GM23338 (cell line): ENCODE measurements around the gene NDUFAF5. TPM values are rescaled to one million over a fixed set of nuclear protein-coding genes. Genes with fewer than 3 reads are reported as not detected.

Source experiments
- ATAC-seq: fragments of 200-7000 bp; cut with Tn5 transposase; 3 replicates; pipeline ENCODE4 v1.9.1; 2020
- DNase-seq: peaks from one replicate; pipeline ENCODE4 v3.0.0-alpha.2; 2015; ENCODE audit warnings: low spot score
- H2AFZ ChIP-seq: fragments of 200-600 bp; sonication (generic); 2 replicates; pipeline ENCODE4 v1.8.0; 2016; ENCODE audit warnings: antibody characterized with exemption, mild to moderate bottlenecking, moderate library complexity
- H3F3A ChIP-seq: fragments of 200-600 bp; sonication (generic); replicated peaks from 2 replicates; pipeline ENCODE4 v1.8.0; 2017; ENCODE audit warnings: antibody characterized with exemption, mixed run types, low read depth
- H3K27ac ChIP-seq: fragments of 200-600 bp; sonication (generic); 2 replicates; pipeline ENCODE4 v1.6.1; 2016; ENCODE audit warnings: low read depth
- H3K27me3 ChIP-seq: fragments of 200-600 bp; sonication (generic); 2 replicates; pipeline ENCODE4 v1.8.0; 2016; ENCODE audit warnings: mild to moderate bottlenecking, mixed run types, moderate library complexity; ENCODE audit not compliant: insufficient read depth
- H3K36me3 ChIP-seq: fragments of 200-600 bp; sonication (generic); 2 replicates; pipeline ENCODE4 v1.8.0; 2016; ENCODE audit warnings: mild to moderate bottlenecking; ENCODE audit not compliant: insufficient read depth
- H3K4me1 ChIP-seq: fragments of 200-600 bp; sonication (generic); 2 replicates; pipeline ENCODE4 v1.8.0; 2016; ENCODE audit warnings: mild to moderate bottlenecking, moderate library complexity; ENCODE audit not compliant: insufficient read depth
- H3K4me2 ChIP-seq: fragments of 200-600 bp; sonication (generic); 2 replicates; pipeline ENCODE4 v1.7.1; 2017; ENCODE audit warnings: mixed run types
- H3K4me3 ChIP-seq: fragments of 200-600 bp; sonication (generic); 2 replicates; pipeline ENCODE4 v1.6.1; 2016; ENCODE audit warnings: mixed run types
- H3K79me2 ChIP-seq: fragments of 200-600 bp; sonication (generic); replicated peaks from 2 replicates; pipeline ENCODE4 v1.8.0; 2017; ENCODE audit warnings: mild to moderate bottlenecking; ENCODE audit not compliant: insufficient read depth
- H3K9me2 ChIP-seq: fragments of 200-600 bp; sonication (generic); 2 replicates; pipeline ENCODE4 v1.8.0; 2017; ENCODE audit not compliant: insufficient read depth
- H4K20me1 ChIP-seq: fragments of 200-600 bp; sonication (generic); replicated peaks from 2 replicates; pipeline ENCODE4 v1.8.0; 2017; ENCODE audit warnings: mild to moderate bottlenecking; ENCODE audit not compliant: insufficient read depth
- H3K27ac Mint-ChIP-seq: 2 replicates; pipeline ENCODE4 v1.8.0; 2020; ENCODE audit warnings: inconsistent platforms, mild to moderate bottlenecking, moderate library complexity, mixed read lengths
- H3K27me3 Mint-ChIP-seq: 3 replicates; pipeline ENCODE4 v1.8.0; 2022; ENCODE audit warnings: low read depth, mild to moderate bottlenecking, moderate library complexity, mixed read lengths, inconsistent platforms; ENCODE audit not compliant: insufficient read depth, poor library complexity
- H3K36me3 Mint-ChIP-seq: 3 replicates; pipeline ENCODE4 v1.8.0; 2021; ENCODE audit warnings: low read depth, mild to moderate bottlenecking, inconsistent platforms, moderate library complexity, mixed read lengths
- H3K4me1 Mint-ChIP-seq: 3 replicates; pipeline ENCODE4 v1.8.0; 2020; ENCODE audit warnings: mild to moderate bottlenecking, inconsistent platforms, mixed read lengths
- H3K4me3 Mint-ChIP-seq: 3 replicates; pipeline ENCODE4 v1.8.0; 2021; ENCODE audit warnings: moderate library complexity, mild to moderate bottlenecking, inconsistent platforms, mixed read lengths
- H3K9me3 Mint-ChIP-seq: 3 replicates; pipeline ENCODE4 v1.8.0; 2020; ENCODE audit warnings: moderate library complexity, mild to moderate bottlenecking, inconsistent platforms, mixed read lengths
- CREB1 ChIP-seq: fragments of 250-450 bp; sonication (Bioruptor Pico); IDR thresholded peaks from 2 replicates; pipeline ENCODE4 v1.5.0; 2020; ENCODE audit warnings: low read depth, mild to moderate bottlenecking, moderate library complexity
- ETS1 ChIP-seq: IDR thresholded peaks from 2 replicates; pipeline ENCODE4 v1.6.1; 2016; ENCODE audit warnings: antibody characterized with exemption
- EZH2 ChIP-seq: fragments of 200-600 bp; sonication (generic); IDR thresholded peaks from one replicate; pipeline ENCODE4 v1.8.0; 2017; ENCODE audit warnings: antibody characterized with exemption, mild to moderate bottlenecking, low read depth; ENCODE audit not compliant: unreplicated experiment
- EZH2phosphoT487 ChIP-seq: fragments of 200-600 bp; sonication (generic); IDR thresholded peaks from one replicate; pipeline ENCODE4 v1.8.1; 2018; ENCODE audit warnings: antibody characterized with exemption; ENCODE audit not compliant: unreplicated experiment
- JUNB ChIP-seq: IDR thresholded peaks from one replicate; pipeline ENCODE4 v1.6.1; 2016; ENCODE audit warnings: antibody characterized with exemption; ENCODE audit not compliant: unreplicated experiment
- NANOG ChIP-seq: IDR thresholded peaks from 2 replicates; pipeline ENCODE4 v1.6.1; 2016; ENCODE audit warnings: antibody characterized with exemption, borderline replicate concordance
- POLR2AphosphoS5 ChIP-seq: IDR thresholded peaks from 2 replicates; pipeline ENCODE4 v1.6.1; 2016; ENCODE audit warnings: antibody characterized with exemption, low read depth
- REST ChIP-seq: IDR thresholded peaks from one replicate; pipeline ENCODE4 v1.6.1; 2018; ENCODE audit warnings: antibody characterized with exemption; ENCODE audit not compliant: unreplicated experiment
- STAT1 ChIP-seq: IDR thresholded peaks from one replicate; pipeline ENCODE4 v1.6.1; 2016; ENCODE audit warnings: antibody characterized with exemption; ENCODE audit not compliant: unreplicated experiment
- ZNF331 ChIP-seq: fragments of 250-450 bp; sonication (Bioruptor Pico); IDR thresholded peaks from 2 replicates; pipeline ENCODE4 v1.5.0; 2020; ENCODE audit warnings: low read depth, mild to moderate bottlenecking, moderate library complexity
- polyA plus RNA-seq: library from polyadenylated mRNA; unstranded; fragments of >200 nt; fragmentation: Nextera tagmentation; extraction: Ambion mirVana; gene quantifications from 2 replicates; pipeline ENCODE4 v1.2.1, GENCODE V29; 2016
- total RNA-seq: library from RNA; depleted of rRNA; stranded (reverse); fragments of >200 nt; shearing (Covaris generic); gene quantifications from 2 replicates; pipeline ENCODE4 v1.2.3, GENCODE V29; 2014
- TF ChIP-seq, protein P1 (sequence below): fragments of 250-450 bp; sonication (Bioruptor Pico); IDR thresholded peaks from 2 replicates; pipeline ENCODE4 v1.5.0; 2020; ENCODE audit warnings: mild to moderate bottlenecking, moderate library complexity

Gene NDUFAF5
- total and polyA plus RNA-seq, 2 experiments from 2014 or later, result 18.0 to 33.0 TPM

DNA sequence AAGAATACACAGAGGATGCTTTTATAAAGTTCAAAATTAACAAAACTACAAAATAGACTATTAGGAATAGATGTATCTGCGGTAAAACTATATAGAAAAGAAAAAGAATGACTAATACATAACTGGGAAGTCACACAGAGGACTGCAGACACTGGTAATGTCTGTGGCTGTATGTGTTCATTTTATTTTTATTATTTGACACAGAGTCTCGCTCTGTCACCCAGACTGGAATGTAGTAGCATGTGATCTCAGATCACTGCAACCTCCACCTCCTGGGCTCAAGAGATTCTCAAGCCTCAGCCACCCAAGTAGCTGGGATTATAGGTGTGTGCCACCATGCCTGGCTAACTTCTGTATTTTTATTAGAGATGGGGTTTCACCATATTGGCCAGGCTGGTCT lies 39.0 kb upstream of the NDUFAF5 start:
- no peak overlapping the region for H3K4me3 Mint-ChIP-seq
- H3K4me3 ChIP-seq, result no peak overlapping the region
- peaks cover 22% of the 10 kb centered on the region for H3K36me3 ChIP-seq
- H3K9me2 ChIP-seq, result no peaks in the 10 kb centered on the region
- ATAC-seq (no peak), DNase-seq (no peak)
- TF ChIP-seq EZH2phosphoT487 (no peak), EZH2 (no peak)
- no peaks in the 10 kb centered on the region for H3K27me3 Mint-ChIP-seq
- no peaks in the 10 kb centered on the region for H3K27me3 ChIP-seq
- no peaks in the 10 kb centered on the region for H3K4me1 ChIP-seq
- no peak overlapping the region for H3K27ac ChIP-seq
- peaks cover 41% of the 10 kb centered on the region for H3K36me3 Mint-ChIP-seq
- no peak overlapping the region for H3K27ac Mint-ChIP-seq
- peaks cover 15% of the 10 kb centered on the region for H3K9me3 Mint-ChIP-seq
- peaks cover 18% of the 10 kb centered on the region for H3K79me2 ChIP-seq
- H3K4me2 ChIP-seq, result no peak overlapping the region
- no peak overlapping the region for H2AFZ ChIP-seq
- H3K4me1 Mint-ChIP-seq, result no peaks in the 10 kb centered on the region
- H3F3A ChIP-seq, result no peaks in the 10 kb centered on the region
- peaks cover 11% of the 10 kb centered on the region for H4K20me1 ChIP-seq

- H4K20me1 ChIP-seq, result peaks cover 11% of the 10 kb centered on the region
- no peaks in the 10 kb centered on the region for H3K9me2 ChIP-seq
- no peaks in the 10 kb centered on the region for H3F3A ChIP-seq
- no peak overlapping the region for H3K4me3 Mint-ChIP-seq
- no peak overlapping the region for H3K4me2 ChIP-seq
- H3K36me3 Mint-ChIP-seq, result peaks cover 12% of the 10 kb centered on the region; the same call in 2 of the 3 replicates
- DNase-seq, result no peak
- H3K4me3 ChIP-seq, result no peak overlapping the region
- H3K27ac ChIP-seq, result no peak overlapping the region
- H3K36me3 ChIP-seq, result peaks cover 10% of the 10 kb centered on the region
- no peak overlapping the region for H3K27ac Mint-ChIP-seq
- H2AFZ ChIP-seq, result no peak overlapping the region
- no peaks in the 10 kb centered on the region for H3K9me3 Mint-ChIP-seq
- ATAC-seq, result no peak
- peaks cover 2% of the 10 kb centered on the region; the same call in 1 of the 2 replicates for H3K79me2 ChIP-seq
- H3K4me1 ChIP-seq, result no peaks in the 10 kb centered on the region
- H3K27me3 Mint-ChIP-seq, result no peaks in the 10 kb centered on the region
- H3K4me1 Mint-ChIP-seq, result no peaks in the 10 kb centered on the region
- H3K27me3 ChIP-seq, result no peaks in the 10 kb centered on the region
- TF ChIP-seq ZNF331 (CRISPR knock-in tag), result no peak
- no peak for TF ChIP-seq POLR2AphosphoS5
- TF ChIP-seq REST, result no peak
- no peak for TF ChIP-seq ETS1
- no peak for TF ChIP-seq EZH2phosphoT487
- no peak for TF ChIP-seq JUNB
- no peak for TF ChIP-seq CREB1
- no peak for TF ChIP-seq STAT1
- TF ChIP-seq, protein P1, sequence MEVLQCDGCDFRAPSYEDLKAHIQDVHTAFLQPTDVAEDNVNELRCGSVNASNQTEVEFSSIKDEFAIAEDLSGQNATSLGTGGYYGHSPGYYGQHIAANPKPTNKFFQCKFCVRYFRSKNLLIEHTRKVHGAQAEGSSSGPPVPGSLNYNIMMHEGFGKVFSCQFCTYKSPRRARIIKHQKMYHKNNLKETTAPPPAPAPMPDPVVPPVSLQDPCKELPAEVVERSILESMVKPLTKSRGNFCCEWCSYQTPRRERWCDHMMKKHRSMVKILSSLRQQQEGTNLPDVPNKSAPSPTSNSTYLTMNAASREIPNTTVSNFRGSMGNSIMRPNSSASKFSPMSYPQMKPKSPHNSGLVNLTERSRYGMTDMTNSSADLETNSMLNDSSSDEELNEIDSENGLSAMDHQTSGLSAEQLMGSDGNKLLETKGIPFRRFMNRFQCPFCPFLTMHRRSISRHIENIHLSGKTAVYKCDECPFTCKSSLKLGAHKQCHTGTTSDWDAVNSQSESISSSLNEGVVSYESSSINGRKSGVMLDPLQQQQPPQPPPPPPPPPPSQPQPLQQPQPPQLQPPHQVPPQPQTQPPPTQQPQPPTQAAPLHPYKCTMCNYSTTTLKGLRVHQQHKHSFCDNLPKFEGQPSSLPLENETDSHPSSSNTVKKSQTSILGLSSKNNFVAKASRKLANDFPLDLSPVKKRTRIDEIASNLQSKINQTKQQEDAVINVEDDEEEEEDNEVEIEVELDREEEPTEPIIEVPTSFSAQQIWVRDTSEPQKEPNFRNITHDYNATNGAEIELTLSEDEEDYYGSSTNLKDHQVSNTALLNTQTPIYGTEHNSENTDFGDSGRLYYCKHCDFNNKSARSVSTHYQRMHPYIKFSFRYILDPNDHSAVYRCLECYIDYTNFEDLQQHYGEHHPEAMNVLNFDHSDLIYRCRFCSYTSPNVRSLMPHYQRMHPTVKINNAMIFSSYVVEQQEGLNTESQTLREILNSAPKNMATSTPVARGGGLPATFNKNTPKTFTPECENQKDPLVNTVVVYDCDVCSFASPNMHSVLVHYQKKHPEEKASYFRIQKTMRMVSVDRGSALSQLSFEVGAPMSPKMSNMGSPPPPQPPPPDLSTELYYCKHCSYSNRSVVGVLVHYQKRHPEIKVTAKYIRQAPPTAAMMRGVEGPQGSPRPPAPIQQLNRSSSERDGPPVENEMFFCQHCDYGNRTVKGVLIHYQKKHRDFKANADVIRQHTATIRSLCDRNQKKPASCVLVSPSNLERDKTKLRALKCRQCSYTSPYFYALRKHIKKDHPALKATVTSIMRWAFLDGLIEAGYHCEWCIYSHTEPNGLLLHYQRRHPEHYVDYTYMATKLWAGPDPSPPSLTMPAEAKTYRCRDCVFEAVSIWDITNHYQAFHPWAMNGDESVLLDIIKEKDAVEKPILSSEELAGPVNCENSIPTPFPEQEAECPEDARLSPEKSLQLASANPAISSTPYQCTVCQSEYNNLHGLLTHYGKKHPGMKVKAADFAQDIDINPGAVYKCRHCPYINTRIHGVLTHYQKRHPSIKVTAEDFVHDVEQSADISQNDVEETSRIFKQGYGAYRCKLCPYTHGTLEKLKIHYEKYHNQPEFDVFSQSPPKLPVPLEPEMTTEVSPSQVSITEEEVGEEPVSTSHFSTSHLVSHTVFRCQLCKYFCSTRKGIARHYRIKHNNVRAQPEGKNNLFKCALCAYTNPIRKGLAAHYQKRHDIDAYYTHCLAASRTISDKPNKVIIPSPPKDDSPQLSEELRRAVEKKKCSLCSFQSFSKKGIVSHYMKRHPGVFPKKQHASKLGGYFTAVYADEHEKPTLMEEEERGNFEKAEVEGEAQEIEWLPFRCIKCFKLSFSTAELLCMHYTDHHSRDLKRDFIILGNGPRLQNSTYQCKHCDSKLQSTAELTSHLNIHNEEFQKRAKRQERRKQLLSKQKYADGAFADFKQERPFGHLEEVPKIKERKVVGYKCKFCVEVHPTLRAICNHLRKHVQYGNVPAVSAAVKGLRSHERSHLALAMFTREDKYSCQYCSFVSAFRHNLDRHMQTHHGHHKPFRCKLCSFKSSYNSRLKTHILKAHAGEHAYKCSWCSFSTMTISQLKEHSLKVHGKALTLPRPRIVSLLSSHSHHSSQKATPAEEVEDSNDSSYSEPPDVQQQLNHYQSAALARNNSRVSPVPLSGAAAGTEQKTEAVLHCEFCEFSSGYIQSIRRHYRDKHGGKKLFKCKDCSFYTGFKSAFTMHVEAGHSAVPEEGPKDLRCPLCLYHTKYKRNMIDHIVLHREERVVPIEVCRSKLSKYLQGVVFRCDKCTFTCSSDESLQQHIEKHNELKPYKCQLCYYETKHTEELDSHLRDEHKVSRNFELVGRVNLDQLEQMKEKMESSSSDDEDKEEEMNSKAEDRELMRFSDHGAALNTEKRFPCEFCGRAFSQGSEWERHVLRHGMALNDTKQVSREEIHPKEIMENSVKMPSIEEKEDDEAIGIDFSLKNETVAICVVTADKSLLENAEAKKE, result no peak
- no peak for TF ChIP-seq NANOG
- no peak for TF ChIP-seq EZH2
Observed at GRCh38 chr20:13749811-13750210, 35.0 kb upstream of the NDUFAF5 start.
